Adrenal gland (tissue), 12 donors: ENCODE measurements around the gene IVNS1ABP. TPM values are rescaled to one million over a fixed set of nuclear protein-coding genes. Genes with fewer than 3 reads are reported as not detected.

Experiments used
- DNase-seq, 7 donors: peaks; one replicate each; pipeline ENCODE4 v3.0.0-alpha.2; 2019 to 2020
- H3K27ac ChIP-seq, 5 donors: fragments of 200-600 bp; sonication (generic) in 4 of 5; 1 replicate in 3 of 5; 2 replicates in 2 of 5; pipeline versions ENCODE4 v1.5.1 to v1.8.0; 2016 to 2020; ENCODE audit warnings: mild to moderate bottlenecking in 1 of 5
- H3K27me3 ChIP-seq: fragments of 200-600 bp; 2 replicates; pipeline ENCODE4 v1.8.0; 2021
- H3K36me3 ChIP-seq, 2 donors: fragments of 200-600 bp; replicated peaks in 1 of 2; 1 replicate in 1 of 2; 2 replicates in 1 of 2; pipeline versions ENCODE4 v1.5.1 to v1.8.0; 2018 to 2022
- H3K4me1 ChIP-seq, 2 donors: fragments of 200-600 bp; replicated peaks in 1 of 2; 1 replicate in 1 of 2; 2 replicates in 1 of 2; pipeline versions ENCODE4 v1.5.1 to v1.8.0; 2018 to 2021
- H3K4me3 ChIP-seq, 4 donors: fragments of 200-600 bp; sonication (generic) in 3 of 4; one replicate each; pipeline ENCODE4 v1.5.1; 2016 to 2018
- H3K9me3 ChIP-seq, 3 donors: fragments of 200-600 bp; sonication (generic) in 1 of 3; replicated peaks in 1 of 3; 1 replicate in 2 of 3; 2 replicates in 1 of 3; pipeline versions ENCODE4 v1.5.1 to v1.8.0; 2016 to 2021
- POLR2A ChIP-seq, 2 donors: fragments of 450-650 bp; IDR thresholded peaks; one replicate each; pipeline ENCODE4 v1.6.1; 2017; ENCODE audit warnings: antibody characterized with exemption in 2 of 2, mild to moderate bottlenecking in 2 of 2, moderate library complexity in 1 of 2
- WGBS, 4 donors: extraction: QIAGEN DNeasy Blood & Tissue Kit in 2 of 4; methylation state at CpG; one replicate each; pipeline versions ENCODE4 v1.1.5 to v1.1.7; 2013 to 2017; 5-methylcytosine and 5-hydroxymethylcytosine counted together
- intact Hi-C, 2 donors: fragments of 100-400 bp; cut with DNase I; formaldehyde crosslinking; loops; one replicate each; pipeline versions ENCODE4 v1.14.1 to v1.15.0; 2022 to 2023
- polyA plus RNA-seq, 3 donors: library from polyadenylated mRNA; stranded (reverse); fragments of 200-250 nt in 2 of 3; fragments of 350-450 nt in 1 of 3; fragmentation: Illumina TruSeq in 1 of 3; extraction: RNeasy Lipid Tissue Mini Kit (QIAGEN cat#74804) in 1 of 3; gene quantifications; one replicate each; pipeline ENCODE4 v1.2.3, GENCODE V29; 2013 to 2014
- total RNA-seq, 9 donors: library from RNA; depleted of rRNA in 4 of 9; stranded (reverse); fragments of >200 nt in 4 of 9; fragments of 120-200 nt in 1 of 9; fragmentation: NEBNext Ultra II Directional in 1 of 9; extraction: Animal tissue kit (Norgen Biotek cat#: 25700) in 1 of 9; gene quantifications; one replicate each; pipeline versions ENCODE4 v1.1.0 to v1.2.4, GENCODE V29; 2013 to 2023
- TF ChIP-seq, protein P1 (sequence below), 6 experiments: fragments of 450-650 bp in 4 of 6; fragments of 200-600 bp in 2 of 6; sonication (generic) in 1 of 6; IDR thresholded peaks; 1 replicate in 5 of 6; 2 replicates in 1 of 6; pipeline versions ENCODE4 v1.5.1 to v1.8.0; 2016 to 2021; ENCODE audit warnings: antibody characterized with exemption in 6 of 6, mild to moderate bottlenecking in 2 of 6, moderate library complexity in 1 of 6
- donor health status: healthy with polysubstance abuse.
- donor health status: Bipolar disorder and iron deficiency.
- donor health status: DM: yes; HTN: yes; CAD: no.
- donor health status: DM: no; HTN: no; CAD: no.
- donor health status: DM: no; HTN: no; CAD: no.
- donor health status: DM: yes; HTN: yes; CAD: no.

The IVNS1ABP gene
- total and polyA plus RNA-seq, 12 donors, result 20.4 to 119 (median 40.5) TPM

DNA sequence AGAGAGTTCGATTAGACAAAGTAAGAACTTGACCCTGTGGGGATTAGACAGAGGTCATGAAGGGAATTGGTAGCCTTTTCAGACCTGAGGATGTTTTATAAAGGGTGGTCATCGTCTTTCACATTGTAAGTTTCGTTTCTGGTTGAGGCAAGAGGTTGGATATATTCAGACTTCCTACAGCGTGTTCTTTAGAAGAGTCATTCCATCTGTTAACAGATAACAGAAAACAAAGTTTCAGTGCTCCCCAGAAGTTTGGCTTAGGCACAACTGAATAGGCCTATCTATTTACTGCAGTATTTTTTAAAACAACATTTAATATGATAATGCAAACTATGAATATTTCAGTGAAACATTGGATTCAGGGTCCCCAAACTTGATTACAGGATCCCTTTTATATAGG lies 17.1 kb upstream of the IVNS1ABP start:
- intact Hi-C loops, result no loop called here
- Histone ChIP-seq H3K9me3 (no peaks in the 10 kb centered on the region), H3K36me3 (no peaks in the 10 kb centered on the region), H3K27ac (no peak overlapping the region), H3K4me1 (peaks cover 0 to 3% of the 10 kb centered on the region in 2 donors), H3K4me3 (no peak overlapping the region), H3K27me3 (no peaks in the 10 kb centered on the region)
- no peak for TF ChIP-seq POLR2A (IDR thresholded peaks at IDR 0.05)
- TF ChIP-seq, protein P1, sequence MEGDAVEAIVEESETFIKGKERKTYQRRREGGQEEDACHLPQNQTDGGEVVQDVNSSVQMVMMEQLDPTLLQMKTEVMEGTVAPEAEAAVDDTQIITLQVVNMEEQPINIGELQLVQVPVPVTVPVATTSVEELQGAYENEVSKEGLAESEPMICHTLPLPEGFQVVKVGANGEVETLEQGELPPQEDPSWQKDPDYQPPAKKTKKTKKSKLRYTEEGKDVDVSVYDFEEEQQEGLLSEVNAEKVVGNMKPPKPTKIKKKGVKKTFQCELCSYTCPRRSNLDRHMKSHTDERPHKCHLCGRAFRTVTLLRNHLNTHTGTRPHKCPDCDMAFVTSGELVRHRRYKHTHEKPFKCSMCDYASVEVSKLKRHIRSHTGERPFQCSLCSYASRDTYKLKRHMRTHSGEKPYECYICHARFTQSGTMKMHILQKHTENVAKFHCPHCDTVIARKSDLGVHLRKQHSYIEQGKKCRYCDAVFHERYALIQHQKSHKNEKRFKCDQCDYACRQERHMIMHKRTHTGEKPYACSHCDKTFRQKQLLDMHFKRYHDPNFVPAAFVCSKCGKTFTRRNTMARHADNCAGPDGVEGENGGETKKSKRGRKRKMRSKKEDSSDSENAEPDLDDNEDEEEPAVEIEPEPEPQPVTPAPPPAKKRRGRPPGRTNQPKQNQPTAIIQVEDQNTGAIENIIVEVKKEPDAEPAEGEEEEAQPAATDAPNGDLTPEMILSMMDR (IDR thresholded peaks at IDR 0.05), result no peak
- DNase-seq, result no peak
- 58 to 69% (median 66%) methylated on average over 4 of the region's 4 CpGs for WGBS, 4 donors

DNA sequence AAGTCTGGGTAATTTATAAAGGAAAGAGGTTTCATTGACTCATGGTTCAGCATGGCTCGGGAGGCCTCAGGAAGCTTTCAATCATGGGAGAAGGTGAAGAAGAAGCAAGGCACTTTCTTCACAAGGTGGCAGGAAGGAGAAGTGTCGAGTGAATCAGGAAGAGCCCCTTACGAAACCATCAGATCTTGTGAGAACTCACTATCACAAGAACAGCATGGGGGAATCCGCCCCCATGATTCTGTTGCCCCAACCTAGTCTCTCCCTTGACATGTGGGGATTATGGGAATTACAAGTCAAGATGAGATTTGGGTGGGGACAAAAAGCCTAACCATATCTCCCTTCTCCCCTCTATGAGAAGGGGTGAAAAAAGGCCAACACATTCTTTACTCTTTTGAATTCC lies 11.2 kb upstream of the IVNS1ABP start:
- Histone ChIP-seq H3K27me3 (no peaks in the 10 kb centered on the region), H3K36me3 (no peaks in the 10 kb centered on the region), H3K9me3 (no peaks in the 10 kb centered on the region), H3K27ac (no peak overlapping the region), H3K4me3 (no peak overlapping the region), H3K4me1 (no peaks in the 10 kb centered on the region)
- no peak for DNase-seq
- intact Hi-C loops, result no loop called here
- 70 to 90% (median 81%) methylated on average over 4 of the region's 4 CpGs for WGBS, 4 donors
- TF ChIP-seq POLR2A (IDR thresholded peaks at IDR 0.05), result no peak
- TF ChIP-seq, protein P1 (IDR thresholded peaks at IDR 0.05), result no peak

DNA sequence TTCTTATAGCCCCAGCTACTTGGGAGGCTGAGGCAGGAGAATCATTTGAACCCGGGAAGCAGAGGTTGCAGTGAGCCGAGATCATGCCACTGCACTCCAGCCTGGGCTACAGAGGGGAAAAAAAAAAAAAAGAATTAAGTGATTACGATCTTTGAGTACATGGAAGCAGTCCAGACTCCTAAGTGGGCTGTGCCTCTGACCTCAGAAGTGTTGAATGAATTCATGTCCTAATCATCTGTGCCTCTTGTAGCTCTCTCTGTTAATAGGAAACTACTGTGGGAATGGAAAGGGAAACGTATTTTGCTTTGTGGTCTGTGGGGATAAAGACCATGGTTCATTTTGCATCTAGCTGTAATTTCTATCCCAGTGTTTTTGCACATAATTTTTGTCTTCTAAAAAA lies 8.4 kb upstream of the IVNS1ABP start:
- Histone ChIP-seq H3K4me1 (no peaks in the 10 kb centered on the region), H3K9me3 (no peaks in the 10 kb centered on the region), H3K4me3 (no peak overlapping the region), H3K27ac (no peak overlapping the region), H3K36me3 (no peaks in the 10 kb centered on the region), H3K27me3 (no peaks in the 10 kb centered on the region)
- TF ChIP-seq POLR2A (IDR thresholded peaks at IDR 0.05), result no peak
- TF ChIP-seq, protein P1 (IDR thresholded peaks at IDR 0.05), result no peak
- 60 to 69% (median 63%) methylated on average over 4 of the region's 4 CpGs for WGBS, 4 donors
- no peak for DNase-seq
- intact Hi-C loops, result no loop called here

GRCh38 chr1:185324118-185324517 lies 7.1 kb upstream of the IVNS1ABP start:
- Histone ChIP-seq H3K27ac (no peak overlapping the region), H3K4me1 (no peaks in the 10 kb centered on the region), H3K9me3 (no peaks in the 10 kb centered on the region), H3K36me3 (no peaks in the 10 kb centered on the region), H3K27me3 (no peaks in the 10 kb centered on the region), H3K4me3 (no peak overlapping the region)
- no peak for DNase-seq
- intact Hi-C loops, result no loop called here
- 86 to 94% (median 94%) methylated on average over 3 of the region's 3 CpGs for WGBS, 4 donors
- TF ChIP-seq POLR2A (IDR thresholded peaks at IDR 0.05), result no peak
- TF ChIP-seq, protein P1 (IDR thresholded peaks at IDR 0.05), result no peak
